HCT116 (cell line): ENCODE measurements around the gene HCRTR1. TPM values are rescaled to one million over a fixed set of nuclear protein-coding genes. Genes with fewer than 3 reads are reported as not detected.

Experiments used
- ATAC-seq: fragments of 200-7000 bp; cut with Tn5 transposase; 2 replicates; pipeline ENCODE4 v1.9.1; 2020; ENCODE audit warnings: mild to moderate bottlenecking, moderate library complexity
- BruUV-seq: library from RNA; stranded (reverse); fragments of 400-500 nt; replicated peaks from 2 replicates; lab custom pipeline; 2021; lab: Mats Ljungman, UMichigan
- CTCF ChIA-PET: fragments of 300-600 bp; sonication (Branson Sonifier 250); formaldehyde crosslinking; loops from one replicate; lab custom pipeline; 2021; ENCODE audit warnings: antibody characterized with exemption; lab: Charles Lee
- POLR2A ChIA-PET: fragments of 300-600, 350-600 bp; sonication (Branson Sonifier 250); formaldehyde crosslinking; loops from one replicate; lab custom pipeline; 2021; ENCODE audit warnings: antibody characterized with exemption; lab: Charles Lee
- RAD21 ChIA-PET, 2 experiments: fragments of 300-600 bp; sonication (Branson Sonifier 250); formaldehyde crosslinking; loops; one replicate each; lab custom pipeline; 2023; ENCODE audit warnings: low total read pairs in 2 of 2; ENCODE audit not compliant: uncharacterized antibody in 2 of 2, unreplicated experiment in 2 of 2, low non-redundant PET in 1 of 2; lab: Charles Lee
- DNase-seq: peaks from one replicate; pipeline ENCODE4 v3.0.0-alpha.2; 2010; ENCODE audit warnings: low read depth, low spot score
- H2AFZ ChIP-seq: fragments of 200-600 bp; shearing (Covaris generic), sonication (generic); 2 replicates; pipeline ENCODE4 v1.6.1; 2017; ENCODE audit warnings: low read depth, mixed run types, mixed read lengths, antibody characterized with exemption, low read length; ENCODE audit not compliant: poor library complexity, severe bottlenecking
- H3K27ac ChIP-seq: 2 replicates; pipeline ENCODE4 v1.5.1; 2012; ENCODE audit warnings: low read depth, low read length
- H3K27me3 ChIP-seq: fragments of 200-600 bp; sonication (generic); 2 replicates; pipeline ENCODE4 v1.6.1; 2016; ENCODE audit warnings: mixed run types, low read length, mixed read lengths; ENCODE audit not compliant: insufficient read depth
- H3K36me3 ChIP-seq, 2 experiments: fragments of 200-500 bp in 1 of 2; fragments of 200-600 bp in 1 of 2; sonication (Bioruptor generic) in 1 of 2; sonication (generic) in 1 of 2; 2 replicates each; pipeline versions ENCODE4 v1.5.1 to v1.6.1; 2014 to 2016; ENCODE audit warnings: low read length in 2 of 2, inconsistent platforms in 1 of 2, mixed read lengths in 1 of 2, mixed run types in 1 of 2; ENCODE audit not compliant: insufficient read depth in 2 of 2, control insufficient read depth in 1 of 2
- H3K4me1 ChIP-seq, 2 experiments: fragments of 200-600 bp in 1 of 2; sonication (generic) in 1 of 2; 2 replicates each; pipeline versions ENCODE4 v1.5.1 to v1.6.1; 2012 to 2017; ENCODE audit warnings: low read length in 2 of 2, inconsistent platforms in 1 of 2, mild to moderate bottlenecking in 1 of 2, mixed read lengths in 1 of 2, mixed run types in 1 of 2, moderate library complexity in 1 of 2; ENCODE audit not compliant: insufficient read depth in 2 of 2, control insufficient read depth in 1 of 2
- H3K4me2 ChIP-seq: fragments of 200-600 bp; sonication (generic); 2 replicates; pipeline ENCODE4 v1.6.1; 2017; ENCODE audit warnings: mixed run types, low read length, mixed read lengths
- H3K4me3 ChIP-seq, 2 experiments: fragments of 200-600 bp in 1 of 2; sonication (generic) in 1 of 2; replicated peaks in 1 of 2; 2 replicates each; pipeline ENCODE4 v1.5.1; 2011 to 2016; ENCODE audit warnings: low read length in 2 of 2, control low read depth in 1 of 2, low read depth in 1 of 2, mild to moderate bottlenecking in 1 of 2, mixed read lengths in 1 of 2, mixed run types in 1 of 2
- H3K79me2 ChIP-seq: fragments of 200-600 bp; sonication (generic); 2 replicates; pipeline ENCODE4 v1.6.1; 2017; ENCODE audit warnings: mild to moderate bottlenecking, mixed run types, low read length, moderate library complexity, mixed read lengths; ENCODE audit not compliant: insufficient read depth
- H3K9ac ChIP-seq: fragments of 200-600 bp; sonication (generic); 2 replicates; pipeline ENCODE4 v1.6.1; 2016; ENCODE audit warnings: low read length, mixed read lengths
- H3K9me2 ChIP-seq: fragments of 200-600 bp; sonication (generic), shearing (Covaris generic); 2 replicates; pipeline ENCODE4 v1.6.1; 2017; ENCODE audit warnings: mixed run types, mild to moderate bottlenecking, moderate library complexity; ENCODE audit not compliant: insufficient read depth
- H3K9me3 ChIP-seq, 2 experiments: fragments of 200-500 bp in 1 of 2; fragments of 200-600 bp in 1 of 2; sonication (Bioruptor generic) in 1 of 2; sonication (generic) in 1 of 2; 2 replicates each; pipeline ENCODE4 v1.6.1; 2014 to 2017; ENCODE audit warnings: low read length in 2 of 2, mixed read lengths in 2 of 2, inconsistent platforms in 1 of 2, low read depth in 1 of 2, mild to moderate bottlenecking in 1 of 2, mixed run types in 1 of 2, moderate library complexity in 1 of 2; ENCODE audit not compliant: control insufficient read depth in 1 of 2, insufficient read depth in 1 of 2
- H4K20me1 ChIP-seq: fragments of 200-600 bp; sonication (generic), shearing (Covaris generic); 2 replicates; pipeline ENCODE4 v1.6.1; 2017; ENCODE audit warnings: mixed run types, mild to moderate bottlenecking, moderate library complexity; ENCODE audit not compliant: insufficient read depth
- CEBPB ChIP-seq: IDR thresholded peaks from 2 replicates; pipeline ENCODE4 v1.6.1; 2012; ENCODE audit warnings: low read depth
- CTCF ChIP-seq, 3 experiments: fragments of 200-600 bp in 1 of 3; sonication (generic) in 1 of 3; IDR thresholded peaks in 2 of 3; conservative IDR thresholded peaks in 1 of 3; 2 replicates each; pipeline ENCODE4 v1.5.1; 2012 to 2017; ENCODE audit warnings: low read depth in 2 of 3, low read length in 2 of 3, antibody characterized with exemption in 1 of 3, borderline replicate concordance in 1 of 3, control low read depth in 1 of 3, mild to moderate bottlenecking in 1 of 3, mixed read lengths in 1 of 3, mixed run types in 1 of 3, moderate library complexity in 1 of 3; ENCODE audit not compliant: insufficient read depth in 1 of 3
- ELF1 ChIP-seq: IDR thresholded peaks from 2 replicates; pipeline ENCODE4 v1.6.1; 2012; ENCODE audit warnings: low read depth, borderline replicate concordance
- EZH2 ChIP-seq: fragments of 200-600 bp; sonication (generic); IDR thresholded peaks from 2 replicates; pipeline ENCODE4 v1.6.1; 2017; ENCODE audit warnings: antibody characterized with exemption, mixed run types
- SIN3A ChIP-seq: IDR thresholded peaks from 2 replicates; pipeline ENCODE4 v1.6.1; 2012; ENCODE audit warnings: low read depth
- SRF ChIP-seq: IDR thresholded peaks from 2 replicates; pipeline ENCODE4 v1.6.1; 2012; ENCODE audit warnings: low read depth
- YY1 ChIP-seq: IDR thresholded peaks from 2 replicates; pipeline ENCODE4 v1.6.1; 2011; ENCODE audit warnings: low read length, low read depth, moderate library complexity, mild to moderate bottlenecking; ENCODE audit not compliant: insufficient replicate concordance; ENCODE audit errors: extremely low read depth
- intact Hi-C: fragments of 100-400 bp; cut with micrococcal nuclease; formaldehyde crosslinking; loops from 2 replicates; pipeline ENCODE4 v1.10.0; 2022
- total RNA-seq: library from RNA; stranded (reverse); gene quantifications from one replicate; pipeline ENCODE4 v1.2.1, GENCODE V29; 2021; ENCODE audit not compliant: unreplicated experiment

HCRTR1 gene
- total RNA-seq, 1 experiment from 2014 or later = not detected

GRCh38 chr1:31592132-31592531, 25.4 kb upstream of the HCRTR1 start (continued):
- TF ChIP-seq YY1 (no peak), CTCF (IDR thresholded peaks at IDR 0.05 in 2 of 3, conservative IDR thresholded peaks at IDR 0.05 in 1 of 3; ENCODE audit: borderline replicate concordance in 1 of 3, insufficient read depth in 1 of 3, low read depth in 2 of 3, low read length in 2 of 3) (no peak), SIN3A (no peak)

GRCh38 chr1:31593136-31593665, 24.3 kb upstream of the HCRTR1 start:
- no TSS peak for BruUV-seq
- POLR2A ChIA-PET = no interaction called here
- no peak overlapping the region for H3K4me2 ChIP-seq
- peaks cover 41 to 48% of the 10 kb centered on the region in 2 experiments for H3K4me1 ChIP-seq
- RAD21 ChIA-PET = no interaction called here
- no peak overlapping the region for H3K27ac ChIP-seq
- H3K9me3 ChIP-seq = no peaks in the 10 kb centered on the region
- H3K36me3 ChIP-seq = no peaks in the 10 kb centered on the region
- ATAC-seq (no peak), DNase-seq (no peak)
- no peak overlapping the region for H3K4me3 ChIP-seq
- no peak overlapping the region for H2AFZ ChIP-seq
- H3K9me2 ChIP-seq = no peaks in the 10 kb centered on the region
- no peak overlapping the region for H3K9ac ChIP-seq
- CTCF ChIA-PET = interaction anchor here (1.5 to 2.4 kb wide), 2 partner anchors 28 to 44 kb away, joined by 5 to 8 read pairs; no protein-coding TSS in a partner anchor
- TF ChIP-seq ELF1 (no peak), CEBPB (no peak), EZH2 (no peak), SRF (no peak), SIN3A (no peak)
- TF ChIP-seq, all 23 proteins: peak for 0
- intact Hi-C loops = no loop called here
- Histone ChIP-seq H3K27me3 (no peaks in the 10 kb centered on the region), H3K79me2 (no peaks in the 10 kb centered on the region), H4K20me1 (no peaks in the 10 kb centered on the region)
